HG03442 (cell line): ENCODE results near the gene KLHL25.

ENCODE experiments used
- ATAC-seq: cut with Tn5 transposase; IDR thresholded peaks from one replicate; pipeline ENCODE4 v1.9.1; 2021; ENCODE audit warnings: mild to moderate bottlenecking, moderate library complexity; ENCODE audit not compliant: unreplicated experiment

KLHL25 gene

GRCh38 chr15:85749261-85750151 is 45.2 kb downstream of the KLHL25 start:
- ATAC-seq, result no peak

GRCh38 chr15:85748729-85749128 is 46.0 kb downstream of the KLHL25 start:
- no peak for ATAC-seq

DNA sequence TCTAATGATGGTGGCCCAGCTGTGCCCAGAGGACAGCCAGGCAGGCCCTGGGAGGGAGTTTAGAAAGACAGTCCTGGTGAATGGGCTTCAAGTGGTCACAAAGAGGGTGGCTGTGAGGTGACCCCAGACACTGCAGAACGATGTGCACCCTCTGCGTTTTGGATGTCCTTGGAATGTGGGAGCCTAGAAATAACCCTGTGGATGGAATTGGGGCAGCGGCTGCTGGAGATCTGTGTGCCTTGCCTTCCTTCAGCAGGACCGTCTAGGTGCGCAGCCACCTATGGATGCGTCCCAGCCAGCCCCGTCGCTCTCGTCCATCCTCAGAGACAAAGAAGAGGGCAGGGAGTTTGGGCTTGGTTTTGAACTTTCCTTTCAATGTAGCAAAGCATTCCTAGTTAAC is 46.5 kb downstream of the KLHL25 start:
- no peak for ATAC-seq

GRCh38 chr15:85746641-85747040 is 48.1 kb downstream of the KLHL25 start:
- ATAC-seq, result no peak

DNA sequence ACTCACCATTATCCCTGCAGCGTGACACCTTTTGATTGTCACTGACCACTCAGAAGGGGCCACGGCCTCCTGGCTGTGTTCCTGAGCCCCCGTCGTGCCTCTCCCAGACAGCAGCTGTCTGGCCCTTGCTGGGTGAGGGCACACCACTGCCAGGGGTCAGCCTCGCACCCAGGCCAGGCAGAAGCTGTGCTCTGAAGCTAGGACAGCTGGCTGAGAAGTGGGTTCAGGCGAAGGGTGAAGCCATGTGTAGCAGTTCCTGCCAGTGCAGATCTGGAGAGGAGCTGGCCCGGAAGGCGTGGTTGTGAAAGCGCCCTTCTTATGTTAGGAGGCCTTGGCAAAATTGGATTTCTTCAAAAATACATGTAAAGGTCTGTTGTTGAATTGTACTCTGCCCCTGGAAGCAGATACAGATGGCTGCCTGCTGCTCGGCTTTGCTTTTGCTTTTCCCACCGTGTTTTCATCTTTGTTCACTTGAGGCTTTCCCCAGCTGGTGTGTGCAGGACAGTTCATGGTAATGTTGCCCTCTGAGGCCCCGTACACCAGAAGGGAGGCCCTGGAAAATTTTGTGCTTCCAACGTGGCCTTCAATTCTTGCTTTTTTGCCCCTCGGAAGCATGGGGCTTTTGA is 49.1 kb downstream of the KLHL25 start:
- ATAC-seq, result no peak

- ATAC-seq, result no peak
These were observed 49.7 kb downstream of the KLHL25 start for GRCh38 chr15:85745023-85745422.

DNA sequence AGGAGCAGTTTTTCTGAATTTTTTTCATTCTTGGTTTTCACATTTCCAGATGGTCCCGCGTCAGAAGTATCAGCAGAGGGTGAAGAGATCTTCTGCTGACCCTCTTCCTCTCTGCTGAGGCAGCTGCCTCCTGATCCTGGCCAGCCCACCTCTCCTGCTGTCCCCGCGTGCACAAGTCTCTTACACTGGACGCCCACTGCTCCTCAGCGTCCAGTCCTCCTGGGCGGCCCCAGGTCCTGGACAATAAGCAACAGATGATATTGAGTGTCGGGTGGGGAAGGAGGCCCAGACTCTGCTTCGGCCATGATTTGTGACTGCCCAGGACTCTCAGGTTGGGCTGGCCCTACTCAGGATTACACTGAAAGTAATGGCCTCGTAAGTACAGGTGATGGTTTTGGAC is 50.1 kb downstream of the KLHL25 start:
- ATAC-seq, result no peak

- no peak for ATAC-seq
These were observed 51.2 kb downstream of the KLHL25 start for GRCh38 chr15:85743392-85744055.

DNA sequence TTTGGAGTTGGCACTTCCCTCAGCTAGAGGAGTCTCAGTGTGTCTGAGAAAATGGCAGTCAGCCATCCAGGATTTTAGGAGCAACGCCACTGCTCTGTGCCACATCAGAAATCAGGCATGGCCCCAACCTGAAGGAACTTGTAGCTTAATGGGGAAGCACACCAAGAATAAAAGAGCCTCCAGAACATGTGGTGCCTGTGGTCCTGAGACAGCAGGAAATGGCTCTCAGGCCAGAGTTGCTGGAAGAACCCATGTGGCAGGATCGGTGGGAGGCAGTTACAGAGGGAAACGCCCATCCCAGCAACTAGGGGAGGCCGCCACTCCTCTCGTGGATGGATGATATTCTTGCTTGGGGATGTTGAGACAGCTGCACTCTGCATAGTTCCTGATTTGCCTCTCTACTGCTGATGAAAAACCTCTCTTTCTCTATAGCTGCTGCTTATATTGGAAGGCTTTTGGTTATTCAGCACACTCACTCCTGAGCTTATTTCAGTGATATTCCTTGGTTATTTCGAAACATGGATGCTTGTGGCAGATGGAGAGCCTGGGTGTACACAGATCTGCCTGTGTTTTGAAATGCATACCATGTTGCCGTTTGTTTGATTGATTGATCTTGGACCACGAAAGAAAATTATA is 52.4 kb downstream of the KLHL25 start:
- no peak for ATAC-seq

- no peak for ATAC-seq
These were observed 53.1 kb downstream of the KLHL25 start for GRCh38 chr15:85741662-85742061.

- no peak for ATAC-seq
These were observed 53.7 kb downstream of the KLHL25 start for GRCh38 chr15:85741021-85741421.

DNA sequence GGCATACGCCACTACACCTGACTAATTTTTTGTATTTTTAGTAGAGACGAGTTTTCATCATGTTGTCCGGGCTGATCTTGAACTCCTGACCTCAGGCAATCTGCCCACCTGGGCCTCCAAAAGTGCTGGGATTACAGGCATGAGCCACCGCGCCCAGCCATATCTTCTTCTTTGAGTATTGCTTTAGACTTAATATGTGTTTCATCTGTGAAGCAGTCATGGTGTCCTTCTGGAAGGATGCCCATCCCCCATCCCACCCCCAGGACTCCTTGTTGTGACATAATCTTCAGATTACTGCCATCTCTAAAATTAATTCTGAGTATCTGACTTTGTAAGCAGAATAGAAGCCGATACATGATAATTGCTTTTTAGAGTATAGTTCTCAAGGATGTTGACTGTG is 57.7 kb downstream of the KLHL25 start:
- ATAC-seq, result no peak

GRCh38 chr15:85733416-85733815 is 61.3 kb downstream of the KLHL25 start:
- ATAC-seq, result no peak

GRCh38 chr15:85730001-85730820 is 64.5 kb downstream of the KLHL25 start:
- ATAC-seq, result peak; percentile 60

DNA sequence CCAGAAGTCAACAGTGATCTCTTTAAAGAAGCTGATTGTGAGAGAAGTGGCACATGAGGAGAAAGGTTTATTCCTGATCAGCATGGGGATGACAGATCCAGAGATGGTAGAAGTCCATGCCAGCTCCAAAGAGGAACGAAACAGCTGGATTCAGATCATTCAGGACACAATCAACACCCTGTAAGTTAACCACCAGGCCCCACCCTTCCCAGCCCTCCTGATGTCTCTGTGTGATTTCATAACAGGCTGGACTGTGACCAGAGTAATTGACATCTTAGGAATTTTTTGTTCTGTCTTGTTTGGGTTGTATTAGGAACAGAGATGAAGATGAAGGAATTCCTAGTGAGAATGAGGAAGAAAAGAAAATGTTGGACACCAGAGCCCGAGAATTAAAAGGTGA is 67.7 kb downstream of the KLHL25 start:
- no peak for ATAC-seq

- ATAC-seq, result no peak
These were observed 68.3 kb downstream of the KLHL25 start for GRCh38 chr15:85726454-85726853.

GRCh38 chr15:85725564-85725963 is 69.2 kb downstream of the KLHL25 start:
- ATAC-seq, result no peak

DNA sequence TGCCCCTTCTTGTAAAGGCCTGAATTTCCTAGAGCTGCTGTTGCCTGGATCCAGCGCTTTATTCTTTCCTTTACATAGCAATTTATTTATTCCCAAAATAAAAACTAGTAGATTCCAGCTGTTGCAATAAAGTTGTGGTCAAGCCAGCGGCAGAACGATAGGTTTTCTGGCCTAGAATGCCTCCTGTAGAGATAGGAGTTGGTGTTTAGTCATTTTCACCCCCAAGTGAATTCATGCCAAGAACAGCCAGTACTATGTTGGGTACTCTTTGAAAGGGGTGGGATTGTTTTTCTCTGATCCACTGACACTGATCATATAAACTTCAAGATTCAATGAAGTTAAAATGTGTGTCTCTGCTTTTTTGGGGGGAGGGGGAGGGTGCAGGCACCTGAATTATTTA is 69.7 kb downstream of the KLHL25 start:
- ATAC-seq, result no peak

DNA sequence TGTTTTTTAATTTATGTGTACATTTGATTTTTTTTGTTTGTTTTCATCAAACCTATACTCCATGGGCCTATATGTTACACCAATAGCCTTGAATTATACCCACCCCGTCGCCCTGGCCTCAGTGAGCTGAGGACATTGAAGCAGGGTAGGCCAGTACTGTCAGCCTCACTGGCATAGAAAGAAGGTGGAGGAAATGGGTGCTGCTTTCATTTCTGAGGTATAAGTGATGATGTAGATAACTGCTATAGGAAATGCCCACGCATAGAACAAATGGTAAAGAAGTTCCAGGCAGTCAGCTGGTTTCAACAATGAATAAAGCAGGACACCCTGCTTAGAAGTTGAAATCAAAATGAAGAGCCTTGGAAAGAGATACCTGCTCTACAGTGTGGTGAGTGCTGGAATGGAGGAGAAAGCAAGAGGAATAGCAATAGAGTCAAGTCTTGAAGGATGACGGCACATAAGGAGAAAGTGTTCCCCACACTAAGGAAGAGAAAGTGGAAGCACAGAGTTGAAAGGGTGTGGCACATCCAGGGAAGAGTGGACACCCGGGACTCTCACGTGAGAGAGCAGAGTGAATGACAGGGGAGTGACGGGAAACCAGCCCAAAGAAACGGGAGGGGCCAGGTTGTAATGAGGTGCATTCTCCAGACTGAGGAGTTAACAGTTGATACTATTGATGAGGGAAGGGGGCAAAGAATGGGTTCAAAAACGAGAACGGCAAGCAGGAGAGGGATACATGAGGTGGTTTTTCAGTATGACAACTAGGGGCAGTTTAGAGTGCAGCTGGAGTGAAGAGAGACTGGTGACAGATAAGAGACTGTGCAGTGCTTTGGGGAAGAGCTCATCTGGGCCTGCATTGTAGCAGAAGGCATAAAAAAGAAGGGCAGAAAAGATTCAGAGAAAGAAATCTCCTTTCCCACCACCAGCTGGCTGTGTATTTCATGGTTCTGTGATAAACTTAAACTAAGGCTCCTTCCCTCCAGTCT is 70.5 kb downstream of the KLHL25 start:
- ATAC-seq, result no peak
